HG03439 (cell line): ENCODE results near the gene LRRC3B.

Experiments used
- ATAC-seq: cut with Tn5 transposase; IDR thresholded peaks from one replicate; pipeline ENCODE4 v1.9.1; 2021; ENCODE audit warnings: mild to moderate bottlenecking, moderate library complexity; ENCODE audit not compliant: unreplicated experiment

The LRRC3B gene

GRCh38 chr3:26630669-26631389 is 8.3 kb downstream of the LRRC3B start:
- no peak for ATAC-seq

- no peak for ATAC-seq
Observed at GRCh38 chr3:26631390-26631738, 8.8 kb downstream of the LRRC3B start.

GRCh38 chr3:26634601-26635000 is 12.0 kb downstream of the LRRC3B start:
- ATAC-seq = no peak

GRCh38 chr3:26636096-26636727 is 13.6 kb downstream of the LRRC3B start:
- no peak for ATAC-seq

DNA sequence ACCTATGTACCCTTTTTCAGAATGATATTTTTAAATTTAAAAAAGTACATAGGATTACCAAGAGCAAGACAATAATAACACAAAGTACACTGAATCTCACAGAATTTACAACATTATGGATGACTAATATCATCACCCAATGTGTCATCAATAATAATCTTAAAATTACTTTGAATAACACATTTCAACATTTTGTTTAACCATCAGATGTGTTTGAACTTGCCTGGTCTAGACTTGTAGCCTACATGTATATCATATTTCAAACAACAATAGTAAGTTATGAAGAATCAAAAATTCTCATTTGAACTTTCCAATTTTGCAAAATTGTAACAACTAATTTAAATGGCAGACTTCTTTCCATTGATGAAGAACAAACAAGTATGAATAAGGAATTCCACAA is 15.1 kb downstream of the LRRC3B start:
- no peak for ATAC-seq

GRCh38 chr3:26638113-26638512 is 15.5 kb downstream of the LRRC3B start:
- ATAC-seq = no peak

DNA sequence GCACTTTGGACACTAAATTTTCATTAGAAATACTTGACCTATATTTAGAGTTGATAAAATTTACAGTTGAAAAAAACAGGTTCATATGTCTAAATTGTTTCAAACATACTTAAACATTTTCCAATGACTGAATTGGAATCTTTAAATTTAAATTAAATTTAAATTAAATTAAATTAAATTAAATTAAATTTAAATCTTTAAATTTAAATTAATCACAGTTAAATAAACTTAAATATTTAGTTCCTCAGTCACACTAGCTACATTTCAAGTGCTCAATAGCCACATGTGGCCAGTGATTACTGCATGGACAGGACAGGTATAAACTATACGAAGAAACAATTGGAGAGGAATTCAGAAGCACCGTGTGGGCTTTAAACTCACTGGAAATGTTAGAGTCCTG is 16.8 kb downstream of the LRRC3B start:
- ATAC-seq = no peak

DNA sequence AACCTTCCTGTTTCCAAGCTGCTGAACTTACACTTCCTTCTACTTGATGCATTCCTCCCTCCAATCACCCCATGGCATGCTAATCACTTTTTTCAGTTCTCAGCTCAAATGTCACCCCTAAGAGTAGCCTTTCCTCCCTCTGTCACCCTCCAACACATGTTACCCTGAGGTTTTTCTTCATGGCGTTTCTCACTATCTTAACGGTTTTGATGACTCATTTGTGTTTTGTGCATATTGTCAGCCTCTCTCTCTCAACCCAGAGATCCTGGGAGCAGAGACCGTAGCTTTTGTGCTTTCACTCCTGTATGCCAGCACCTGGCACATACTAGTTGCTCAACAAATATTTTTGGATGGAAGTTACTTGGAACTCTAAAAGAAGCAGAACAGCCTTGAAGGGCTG is 24.5 kb downstream of the LRRC3B start:
- no peak for ATAC-seq

DNA sequence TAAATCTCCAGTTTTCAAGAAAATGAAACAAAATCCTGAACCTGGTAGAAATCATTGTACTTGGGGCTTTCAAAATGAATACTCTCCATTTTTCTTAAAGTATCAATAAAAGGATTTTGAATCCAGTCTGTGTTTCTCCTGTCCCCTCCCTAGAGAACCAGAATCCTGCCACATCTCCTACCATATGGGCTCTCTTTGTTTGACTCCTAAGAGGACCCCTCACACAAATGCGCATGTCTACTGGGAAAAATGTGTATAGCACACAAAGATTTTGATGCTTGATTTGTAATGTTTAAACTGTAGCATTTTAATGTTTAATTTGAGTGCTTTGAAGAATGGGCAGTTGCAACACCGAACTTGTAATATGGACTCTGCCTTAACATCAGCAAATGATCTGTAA is 25.9 kb downstream of the LRRC3B start:
- no peak for ATAC-seq

GRCh38 chr3:26652164-26652563 is 29.6 kb downstream of the LRRC3B start:
- ATAC-seq = no peak

DNA sequence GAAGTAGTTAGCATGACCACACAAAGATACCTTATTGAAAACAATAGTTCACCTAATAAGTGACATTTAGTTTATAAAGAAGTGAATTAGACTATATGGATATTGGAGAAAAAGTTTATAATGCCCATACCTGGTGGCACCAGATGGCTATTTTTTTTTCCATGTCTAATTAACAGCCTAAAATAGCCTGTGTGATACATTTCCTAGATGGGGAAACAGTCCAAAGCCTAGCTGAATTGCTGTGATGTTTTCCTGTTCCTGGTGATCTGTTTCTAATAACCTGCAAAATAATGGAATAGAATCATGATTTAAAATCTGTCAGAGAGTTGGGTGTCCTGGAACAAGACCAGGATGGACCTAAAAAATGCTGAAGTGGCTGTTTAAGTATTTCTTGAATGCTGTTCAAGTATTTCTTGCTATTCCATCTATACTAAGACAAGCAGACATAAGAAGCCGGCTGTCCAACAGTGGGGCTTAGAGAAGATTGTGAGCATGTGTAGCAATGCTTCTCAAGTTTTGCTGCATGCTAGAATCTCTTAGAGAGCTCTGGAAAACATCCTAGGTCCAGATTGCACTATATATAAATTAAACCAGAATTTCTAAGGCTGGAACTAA is 31.3 kb downstream of the LRRC3B start:
- no peak for ATAC-seq

- no peak for ATAC-seq
Observed at GRCh38 chr3:26655231-26655630, 32.7 kb downstream of the LRRC3B start.

GRCh38 chr3:26657348-26657976 is 34.9 kb downstream of the LRRC3B start:
- ATAC-seq = no peak

- ATAC-seq = no peak
Observed at GRCh38 chr3:26668171-26668570, 45.6 kb downstream of the LRRC3B start.

DNA sequence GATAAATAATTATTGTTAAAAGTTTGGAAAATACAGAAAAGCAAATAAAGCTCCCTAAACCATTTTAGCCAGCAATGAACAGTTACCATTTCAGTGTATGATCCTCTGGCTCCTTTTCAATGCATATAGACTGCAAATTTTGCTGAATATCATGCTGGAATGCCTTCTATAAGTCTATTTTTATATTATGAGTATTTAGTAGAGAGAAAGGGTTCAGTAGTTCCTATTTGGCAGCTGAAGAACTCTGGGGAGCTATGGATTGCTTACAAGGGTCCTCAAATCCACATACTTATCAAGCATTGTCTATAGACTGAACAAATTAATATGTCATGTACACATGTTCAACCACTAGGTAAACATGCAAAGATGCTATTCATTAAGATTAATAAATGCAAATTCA is 46.1 kb downstream of the LRRC3B start:
- no peak for ATAC-seq

DNA sequence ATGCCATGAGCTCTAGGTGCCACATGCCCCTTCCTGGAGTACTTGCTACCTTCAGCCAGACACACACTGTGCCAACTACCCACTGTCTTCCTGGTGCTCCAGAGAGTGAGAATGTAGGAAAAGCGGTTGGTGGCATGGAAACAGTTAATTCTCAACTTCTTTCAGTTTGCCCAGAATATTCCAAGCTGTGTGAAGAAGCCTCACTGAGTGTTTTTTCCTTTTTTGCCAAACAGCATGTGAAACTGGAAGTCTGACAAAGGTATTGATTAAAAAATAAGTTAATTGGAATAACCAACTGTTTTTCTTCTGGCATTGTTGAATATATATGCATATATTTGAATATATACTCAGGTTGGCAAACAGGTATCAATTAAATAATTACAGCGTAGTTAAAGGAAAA is 52.8 kb downstream of the LRRC3B start:
- no peak for ATAC-seq

GRCh38 chr3:26681632-26682031 is 59.1 kb downstream of the LRRC3B start:
- no peak for ATAC-seq

- ATAC-seq = no peak
Observed at GRCh38 chr3:26682406-26682805, 59.8 kb downstream of the LRRC3B start.

- ATAC-seq = no peak
Observed at GRCh38 chr3:26683902-26684301, 61.3 kb downstream of the LRRC3B start.

DNA sequence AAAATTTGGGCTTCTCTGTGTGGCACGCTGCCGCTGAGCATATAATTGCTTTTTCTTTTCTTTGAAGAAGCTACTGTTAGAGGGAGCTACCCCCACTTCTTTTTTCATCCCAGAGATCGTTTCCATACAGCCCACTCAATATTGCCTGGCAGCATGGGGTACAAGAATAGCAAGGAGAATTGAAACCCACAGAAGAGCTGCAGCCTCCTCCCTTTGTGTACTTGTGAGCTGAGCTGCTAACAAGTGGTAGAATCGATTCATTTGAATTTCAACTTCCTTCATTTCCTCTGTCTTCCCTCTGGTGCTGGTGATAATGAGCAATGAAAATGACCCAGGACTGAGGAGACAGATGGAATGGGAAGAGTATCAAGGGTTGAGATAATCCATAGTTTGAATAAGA is 64.9 kb downstream of the LRRC3B start:
- ATAC-seq = no peak

GRCh38 chr3:26699553-26699952 is 77.0 kb downstream of the LRRC3B start:
- ATAC-seq = no peak

DNA sequence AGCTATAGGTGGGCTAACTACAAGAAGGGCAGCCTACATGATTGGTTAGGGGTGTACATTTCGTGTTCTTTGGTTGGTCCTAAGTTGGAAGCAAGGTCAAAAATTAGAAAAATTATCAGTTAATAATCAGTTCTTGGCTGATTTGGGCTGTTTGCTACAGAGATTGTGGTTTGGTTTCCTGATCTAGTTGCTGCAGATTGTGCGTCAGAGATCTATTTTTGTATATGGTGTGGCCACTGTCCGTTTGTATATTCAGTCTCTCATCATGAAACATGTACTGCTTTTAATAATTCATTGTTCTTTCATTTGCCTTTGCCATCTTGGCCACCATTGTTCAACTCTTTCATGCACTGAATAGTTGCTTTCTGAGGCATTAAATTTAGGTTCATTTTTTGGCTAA is 80.9 kb downstream of the LRRC3B start:
- no peak for ATAC-seq
